ENCODE results near the gene SPINT1.

Gene SPINT1

DNA sequence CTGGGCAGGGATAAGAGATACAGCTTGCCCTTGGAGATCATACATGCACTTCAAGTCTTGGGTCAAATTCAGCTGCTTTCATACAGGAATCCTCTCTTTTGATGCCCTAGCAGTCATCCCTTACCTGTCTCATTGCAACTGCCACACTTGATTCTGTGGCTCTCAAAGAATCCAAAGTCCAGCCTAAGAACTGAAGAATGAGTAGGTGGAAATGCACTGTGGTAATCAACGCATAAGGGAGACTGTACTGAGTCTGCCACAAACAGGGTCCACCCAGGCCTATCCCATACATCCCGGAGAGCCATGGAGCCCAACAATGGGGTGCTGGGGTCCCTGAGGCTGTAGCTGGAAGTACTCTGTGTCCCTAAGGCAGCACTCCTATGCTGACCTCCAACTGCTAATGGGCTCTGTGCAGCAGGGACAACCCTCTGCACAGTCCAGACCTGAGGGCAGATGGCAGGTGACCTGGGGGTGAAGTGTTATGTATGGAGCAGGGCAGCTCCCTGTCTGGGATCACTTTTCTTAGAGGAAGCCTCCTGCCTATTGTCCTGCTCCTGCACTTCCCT is 48.7 kb downstream of the SPINT1 start:
- FAIRE-seq: no peak
- DNase-seq (ENCODE audit: low spot score): no peak

DNA sequence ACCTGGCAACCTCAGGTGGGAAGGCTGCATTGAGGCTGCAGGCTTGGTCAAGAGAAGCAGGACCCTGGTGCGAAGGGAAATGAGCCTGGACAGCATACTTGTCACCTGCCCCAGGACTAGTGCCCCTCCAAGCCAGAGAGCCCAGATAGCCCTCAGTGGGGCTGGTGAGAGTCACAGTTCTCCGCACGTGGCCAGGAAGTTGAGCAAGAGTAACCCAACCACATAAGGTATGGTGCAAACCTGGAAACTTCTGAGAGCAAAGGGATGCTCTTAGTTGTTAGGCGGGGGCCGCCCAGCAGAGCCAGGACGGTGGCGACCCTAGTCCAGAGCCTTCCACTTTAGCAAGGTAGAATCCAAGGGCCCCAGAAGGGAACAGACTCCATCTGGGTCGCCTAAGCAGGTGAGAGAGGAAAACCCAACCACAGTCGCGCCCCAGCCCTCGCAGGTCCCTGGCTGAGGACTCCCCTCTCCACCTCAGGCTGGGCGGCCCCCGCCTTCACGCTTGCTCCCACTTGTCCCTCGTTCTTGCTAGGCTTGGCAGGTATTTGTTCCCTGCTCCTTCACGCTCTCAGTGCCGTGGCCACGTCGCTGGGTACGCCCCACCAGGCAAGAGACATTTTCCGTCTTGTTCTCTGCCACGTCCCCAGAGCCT is 49.3 kb downstream of the SPINT1 start:
- no peak for DNase-seq (ENCODE audit: low spot score)
- FAIRE-seq: no peak

DNA sequence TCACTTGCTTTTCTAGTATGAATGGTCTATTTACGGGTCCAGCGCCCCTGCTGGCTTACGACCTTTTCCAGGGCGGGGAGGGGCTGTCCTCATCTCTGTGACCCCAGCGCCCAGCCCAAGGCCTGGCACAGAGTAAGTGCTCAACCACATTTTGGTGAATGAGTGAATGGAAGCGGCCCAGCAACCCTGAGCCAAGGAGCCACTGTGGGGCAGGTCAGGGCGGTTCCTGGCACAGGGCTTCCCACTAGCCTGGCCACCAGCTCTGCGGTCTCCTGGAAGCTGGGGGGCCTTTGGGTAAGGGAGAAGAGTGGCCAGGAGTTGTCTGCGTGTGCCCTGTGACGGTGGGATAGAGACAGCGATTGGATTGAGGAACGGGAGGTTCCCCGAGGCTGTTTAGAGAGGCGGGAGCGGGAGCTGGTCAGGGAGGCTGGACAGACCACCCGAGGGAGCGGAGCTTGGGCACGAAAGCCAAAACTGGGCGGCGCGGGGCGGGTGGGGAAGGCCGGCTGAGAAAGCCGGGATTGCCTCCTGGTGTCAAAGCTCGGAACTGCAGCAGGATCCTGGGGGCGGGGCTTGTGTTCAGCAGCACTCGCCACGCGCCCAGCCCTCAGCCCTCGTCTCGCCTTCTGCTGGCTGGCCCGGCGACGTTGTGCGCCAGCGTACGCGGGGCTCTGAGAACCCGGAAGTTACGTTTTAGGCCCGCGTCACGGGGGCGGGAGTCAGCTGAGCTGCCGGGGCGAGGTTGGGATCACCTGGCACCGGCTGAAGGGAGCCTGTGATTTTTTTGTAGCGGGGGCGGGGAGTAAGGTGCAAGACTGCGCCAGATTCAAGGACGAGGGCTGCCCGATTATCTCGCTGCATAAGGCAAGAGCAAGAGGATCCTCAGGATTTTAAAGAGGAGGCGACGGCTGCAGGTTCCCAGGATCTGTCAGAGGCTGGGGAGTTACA is 50.2 kb downstream of the SPINT1 start, which contains the start of gene VPS18:
Gene VPS18, plus strand, starts transcription at position 718 of the 948 bp plus-strand sequence. CDS start 319 bp downstream, outside the sequence.
- peak; percentile 90 for FAIRE-seq
- peak; percentile 98 for DNase-seq (ENCODE audit: low spot score)

DNA sequence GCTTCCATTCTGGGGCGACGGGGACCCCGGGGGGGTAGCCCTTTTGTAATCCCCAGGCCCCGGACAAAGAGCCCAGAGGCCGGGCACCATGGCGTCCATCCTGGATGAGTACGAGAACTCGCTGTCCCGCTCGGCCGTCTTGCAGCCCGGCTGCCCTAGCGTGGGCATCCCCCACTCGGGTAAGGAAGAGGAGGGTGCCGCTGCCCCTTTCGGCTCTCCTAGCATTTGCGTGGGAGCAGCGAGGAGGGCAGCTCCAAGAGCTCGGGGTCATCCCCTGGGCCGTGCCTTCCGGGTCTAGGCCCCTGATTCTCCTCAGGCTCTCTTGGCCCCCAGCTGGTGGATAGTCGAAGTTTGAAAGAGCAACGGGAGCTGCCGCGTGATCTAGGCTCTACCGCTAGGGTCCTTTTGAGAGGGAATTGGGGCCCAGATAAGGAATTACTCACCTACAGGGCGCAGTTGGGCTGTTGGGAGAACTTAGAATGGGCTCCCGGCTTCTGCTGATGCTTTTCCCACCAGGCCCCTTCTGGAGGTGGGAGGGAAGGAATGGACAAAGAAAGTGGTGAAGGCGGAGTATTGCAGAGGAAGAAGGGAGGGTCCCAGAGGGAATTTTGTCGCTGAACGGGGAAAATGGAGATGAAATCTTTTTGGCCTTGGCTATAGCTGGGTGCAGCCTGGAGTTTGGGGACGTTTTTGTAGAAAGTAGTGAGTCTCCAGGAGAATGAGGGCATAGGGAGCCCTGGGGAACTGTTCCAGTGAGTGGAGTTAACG is 51.0 kb downstream of the SPINT1 start:
- peak; percentile 79 for DNase-seq (ENCODE audit: low spot score)
- FAIRE-seq: no peak

DNA sequence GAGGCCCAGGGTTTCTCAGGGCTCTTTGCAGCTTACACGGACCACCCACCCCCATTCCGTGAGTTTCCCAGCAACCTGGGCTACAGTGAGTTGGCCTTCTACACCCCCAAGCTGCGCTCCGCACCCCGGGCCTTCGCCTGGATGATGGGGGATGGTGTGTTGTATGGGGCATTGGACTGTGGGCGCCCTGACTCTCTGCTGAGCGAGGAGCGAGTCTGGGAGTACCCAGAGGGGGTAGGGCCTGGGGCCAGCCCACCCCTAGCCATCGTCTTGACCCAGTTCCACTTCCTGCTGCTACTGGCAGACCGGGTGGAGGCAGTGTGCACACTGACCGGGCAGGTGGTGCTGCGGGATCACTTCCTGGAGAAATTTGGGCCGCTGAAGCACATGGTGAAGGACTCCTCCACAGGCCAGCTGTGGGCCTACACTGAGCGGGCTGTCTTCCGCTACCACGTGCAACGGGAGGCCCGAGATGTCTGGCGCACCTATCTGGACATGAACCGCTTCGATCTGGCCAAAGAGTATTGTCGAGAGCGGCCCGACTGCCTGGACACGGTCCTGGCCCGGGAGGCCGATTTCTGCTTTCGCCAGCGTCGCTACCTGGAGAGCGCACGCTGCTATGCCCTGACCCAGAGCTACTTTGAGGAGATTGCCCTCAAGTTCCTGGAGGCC is 55.8 kb downstream of the SPINT1 start:
- DNase-seq (ENCODE audit: low spot score): no peak
- no peak for FAIRE-seq

DNA sequence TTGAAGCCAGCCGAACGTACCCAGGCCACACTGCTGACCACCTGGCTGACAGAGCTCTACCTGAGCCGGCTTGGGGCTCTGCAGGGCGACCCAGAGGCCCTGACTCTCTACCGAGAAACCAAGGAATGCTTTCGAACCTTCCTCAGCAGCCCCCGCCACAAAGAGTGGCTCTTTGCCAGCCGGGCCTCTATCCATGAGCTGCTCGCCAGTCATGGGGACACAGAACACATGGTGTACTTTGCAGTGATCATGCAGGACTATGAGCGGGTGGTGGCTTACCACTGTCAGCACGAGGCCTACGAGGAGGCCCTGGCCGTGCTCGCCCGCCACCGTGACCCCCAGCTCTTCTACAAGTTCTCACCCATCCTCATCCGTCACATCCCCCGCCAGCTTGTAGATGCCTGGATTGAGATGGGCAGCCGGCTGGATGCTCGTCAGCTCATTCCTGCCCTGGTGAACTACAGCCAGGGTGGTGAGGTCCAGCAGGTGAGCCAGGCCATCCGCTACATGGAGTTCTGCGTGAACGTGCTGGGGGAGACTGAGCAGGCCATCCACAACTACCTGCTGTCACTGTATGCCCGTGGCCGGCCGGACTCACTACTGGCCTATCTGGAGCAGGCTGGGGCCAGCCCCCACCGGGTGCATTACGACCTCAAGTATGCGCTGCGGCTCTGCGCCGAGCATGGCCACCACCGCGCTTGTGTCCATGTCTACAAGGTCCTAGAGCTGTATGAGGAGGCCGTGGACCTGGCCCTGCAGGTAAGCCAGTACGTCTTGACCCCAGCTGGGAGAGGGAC is 56.6 kb downstream of the SPINT1 start:
- DNase-seq (ENCODE audit: low spot score) (no peak), FAIRE-seq (no peak)

DNA sequence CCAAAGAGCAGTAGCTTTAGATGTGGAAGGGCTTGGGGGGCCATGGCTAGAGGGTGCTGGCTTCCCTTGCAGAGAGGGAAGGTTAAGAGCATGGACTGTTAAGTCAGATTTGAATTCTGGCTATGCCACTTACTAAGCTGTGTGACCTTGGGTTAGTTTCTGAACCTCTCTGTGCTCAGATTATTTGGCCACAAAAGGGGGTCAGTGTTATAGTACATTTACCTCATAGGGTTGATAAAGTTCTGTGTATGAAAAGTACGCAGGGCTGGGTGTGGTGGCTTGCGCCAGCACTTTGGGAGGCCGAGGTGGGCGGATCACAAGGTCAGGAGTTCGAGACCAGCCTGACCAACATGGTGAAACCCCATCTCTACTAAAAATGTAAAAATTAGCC is 57.2 kb downstream of the SPINT1 start:
- DNase-seq (ENCODE audit: low spot score): no peak
- FAIRE-seq: no peak

DNA sequence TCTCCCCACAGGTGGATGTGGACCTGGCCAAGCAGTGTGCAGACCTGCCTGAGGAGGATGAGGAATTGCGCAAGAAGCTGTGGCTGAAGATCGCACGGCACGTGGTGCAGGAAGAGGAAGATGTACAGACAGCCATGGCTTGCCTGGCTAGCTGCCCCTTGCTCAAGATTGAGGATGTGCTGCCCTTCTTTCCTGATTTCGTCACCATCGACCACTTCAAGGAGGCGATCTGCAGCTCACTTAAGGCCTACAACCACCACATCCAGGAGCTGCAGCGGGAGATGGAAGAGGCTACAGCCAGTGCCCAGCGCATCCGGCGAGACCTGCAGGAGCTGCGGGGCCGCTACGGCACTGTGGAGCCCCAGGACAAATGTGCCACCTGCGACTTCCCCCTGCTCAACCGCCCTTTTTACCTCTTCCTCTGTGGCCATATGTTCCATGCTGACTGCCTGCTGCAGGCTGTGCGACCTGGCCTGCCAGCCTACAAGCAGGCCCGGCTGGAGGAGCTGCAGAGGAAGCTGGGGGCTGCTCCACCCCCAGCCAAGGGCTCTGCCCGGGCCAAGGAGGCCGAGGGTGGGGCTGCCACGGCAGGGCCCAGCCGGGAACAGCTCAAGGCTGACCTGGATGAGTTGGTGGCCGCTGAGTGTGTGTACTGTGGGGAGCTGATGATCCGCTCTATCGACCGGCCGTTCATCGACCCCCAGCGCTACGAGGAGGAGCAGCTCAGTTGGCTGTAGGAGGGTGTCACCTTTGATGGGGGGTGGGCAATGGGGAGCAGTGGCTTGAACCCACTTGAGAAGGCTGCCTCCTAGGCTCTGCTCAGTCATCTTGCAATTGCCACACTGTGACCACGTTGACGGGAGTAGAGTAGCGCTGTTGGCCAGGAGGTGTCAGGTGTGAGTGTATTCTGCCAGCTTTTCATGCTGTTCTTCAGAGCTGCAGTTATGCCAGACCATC is 59.0 kb downstream of the SPINT1 start:
- no peak for FAIRE-seq
- DNase-seq (ENCODE audit: low spot score): no peak

DNA sequence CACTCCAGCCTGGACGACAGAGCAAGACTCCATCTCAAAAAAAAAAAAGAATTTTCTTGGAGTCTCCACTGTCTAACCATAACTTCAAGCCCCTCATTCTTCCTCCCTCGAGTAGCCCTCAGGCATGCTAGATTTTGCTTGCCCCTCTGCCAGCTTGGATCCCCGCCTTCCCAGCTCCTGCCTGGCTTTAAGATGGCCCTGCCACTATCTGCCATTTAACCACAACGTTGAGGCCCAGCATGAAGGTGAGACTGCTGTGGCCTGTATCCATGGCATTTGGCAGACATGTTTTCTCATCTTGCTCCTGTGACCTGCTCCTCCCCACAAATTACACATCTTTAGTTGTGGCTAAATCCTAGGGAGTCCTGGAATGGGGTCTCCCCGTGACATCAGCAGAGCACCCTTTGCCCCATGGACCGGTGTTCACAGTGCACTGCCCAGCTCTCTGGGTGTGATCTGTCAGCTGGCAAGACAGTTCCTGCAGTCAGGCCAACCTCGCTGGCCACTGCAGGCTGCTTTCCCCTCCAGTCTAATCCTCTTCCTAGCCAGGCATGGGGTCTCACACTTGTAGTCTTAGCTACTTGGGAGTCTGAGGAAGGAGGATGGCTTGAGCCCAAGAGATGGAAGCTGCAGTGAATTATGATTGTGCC is 60.8 kb downstream of the SPINT1 start:
- FAIRE-seq (no peak), DNase-seq (ENCODE audit: low spot score) (no peak)

DNA sequence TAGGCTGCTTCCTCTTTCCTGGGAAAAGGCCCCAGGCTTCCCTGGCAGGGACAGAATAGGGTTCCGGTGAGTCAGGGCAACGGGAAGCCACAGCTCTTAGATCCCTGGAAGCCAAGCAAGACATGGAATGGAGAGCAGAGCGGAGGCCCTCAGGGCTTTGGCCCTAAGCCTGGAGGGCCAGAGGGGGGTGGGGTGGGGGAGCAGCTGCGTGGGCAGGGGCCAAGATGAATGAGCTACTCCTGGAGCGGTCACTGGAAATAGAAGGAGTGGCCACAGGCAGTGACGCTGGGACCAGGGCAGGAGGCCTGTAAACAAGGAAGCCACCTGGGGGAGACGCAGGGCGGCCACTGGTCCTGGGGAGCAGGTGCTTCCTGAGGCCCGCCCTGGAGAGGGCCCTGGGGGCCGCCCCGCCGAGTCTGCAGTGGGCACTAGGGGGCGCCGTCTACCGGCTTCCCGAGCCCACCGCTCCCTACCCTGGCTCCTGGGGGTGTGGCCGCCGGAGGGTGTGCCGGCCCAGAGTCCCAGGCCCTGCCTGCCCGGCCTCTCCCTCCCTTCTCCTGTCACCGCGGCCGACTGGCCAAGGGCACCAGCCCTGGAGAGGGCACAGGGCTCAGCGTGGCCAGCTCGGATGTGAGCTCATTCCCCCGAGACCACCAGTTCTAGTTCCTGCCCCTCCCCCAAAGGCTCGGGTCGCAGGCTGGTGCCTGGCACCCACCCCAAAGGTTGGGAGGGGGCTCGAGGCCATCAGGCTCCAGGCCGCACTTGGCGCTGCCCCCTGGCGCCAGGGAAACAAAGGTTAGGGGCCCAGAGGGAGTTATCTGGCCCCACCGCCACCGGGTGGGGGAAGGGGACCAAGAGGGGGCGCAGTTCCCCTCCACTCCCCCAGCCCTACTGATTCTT is 62.5 kb downstream of the SPINT1 start:
- FAIRE-seq: no peak
- DNase-seq (ENCODE audit: low spot score): peak; percentile 77

DNA sequence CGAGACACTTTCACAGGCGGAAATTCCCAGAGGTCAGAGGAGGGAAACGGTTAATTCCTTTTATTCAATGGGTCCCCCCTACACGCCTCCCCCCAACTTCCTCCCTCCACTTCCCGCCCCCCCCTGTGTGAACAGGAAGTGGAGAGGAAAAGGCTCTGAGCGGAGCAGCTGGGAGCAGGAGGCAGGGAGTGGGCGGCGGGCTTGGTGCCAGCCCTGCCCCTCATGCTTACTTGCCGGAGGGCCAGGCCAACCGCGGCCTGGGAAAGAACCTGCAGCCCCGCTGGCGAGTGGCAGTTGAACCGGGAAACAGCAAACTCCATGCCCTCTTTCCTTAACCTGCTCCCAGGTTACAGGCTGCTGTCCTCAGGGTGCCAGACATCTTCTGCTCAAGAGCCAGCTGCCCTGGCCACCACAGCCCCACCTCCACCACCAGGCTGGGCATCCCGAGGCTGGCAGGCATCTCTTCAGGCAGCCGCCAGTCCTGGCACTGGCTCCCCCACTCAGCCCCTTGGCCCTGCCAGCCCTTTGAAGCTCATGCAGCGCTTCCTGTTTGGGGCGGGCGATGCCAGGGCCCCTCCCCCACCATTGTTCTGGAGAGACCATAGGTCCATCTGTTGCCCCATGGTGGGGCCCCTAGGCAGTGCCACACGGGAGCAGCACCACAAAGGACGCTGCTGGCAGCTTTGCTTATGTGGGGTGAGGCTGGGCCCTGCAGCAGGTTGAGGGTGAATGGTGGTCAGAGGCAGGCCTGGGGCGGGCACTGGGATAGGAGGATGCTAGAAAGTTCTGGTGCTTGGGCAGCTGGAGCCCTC is 63.3 kb downstream of the SPINT1 start:
- FAIRE-seq (no peak), DNase-seq (ENCODE audit: low spot score) (no peak)

Measured in urothelium cell line (cell line).